Right atrium auricular region (tissue), 2 donors: ENCODE results near the gene ARHGEF6. TPM values are rescaled to one million over a fixed set of nuclear protein-coding genes. Genes with fewer than 3 reads are reported as not detected.

Source experiments
- DNase-seq: peaks from one replicate; pipeline ENCODE4 v3.0.0-alpha.2; 2019; ENCODE audit warnings: low spot score
- H3K27ac ChIP-seq, 2 donors: fragments of 200-600 bp; sonication (generic); 1 replicate in 1 of 2; 2 replicates in 1 of 2; pipeline ENCODE4 v1.5.1; 2016 to 2019
- H3K27me3 ChIP-seq, 2 donors: fragments of 200-600 bp; sonication (generic); one replicate each; pipeline versions ENCODE4 v1.5.1 to v1.6.0; 2017 to 2019
- H3K36me3 ChIP-seq: fragments of 200-600 bp; sonication (generic); one replicate; pipeline ENCODE4 v1.5.1; 2016
- H3K4me1 ChIP-seq, 2 donors: fragments of 200-600 bp; sonication (generic); one replicate each; pipeline versions ENCODE4 v1.5.1 to v1.6.0; 2017 to 2019
- H3K4me3 ChIP-seq, 2 donors: fragments of 200-600 bp; sonication (generic); 1 replicate in 1 of 2; 2 replicates in 1 of 2; pipeline ENCODE4 v1.5.1; 2017 to 2019; ENCODE audit warnings: mild to moderate bottlenecking in 1 of 2, moderate library complexity in 1 of 2
- H3K9me3 ChIP-seq, 2 donors: fragments of 200-600 bp; sonication (generic); one replicate each; pipeline ENCODE4 v1.5.1; 2019
- CTCF ChIP-seq, 2 donors: fragments of 200-600 bp; sonication (generic); IDR thresholded peaks; one replicate each; pipeline ENCODE4 v1.5.1; 2019; ENCODE audit warnings: antibody characterized with exemption in 2 of 2
- total RNA-seq, 2 donors: library from RNA; depleted of rRNA; stranded (reverse); fragments of >200 nt; gene quantifications; one replicate each; pipeline ENCODE4 v1.1.0, GENCODE V29; 2016

The ARHGEF6 gene
- total RNA-seq, 2 donors from 2014 or later = 41.3 to 45.8 TPM

DNA sequence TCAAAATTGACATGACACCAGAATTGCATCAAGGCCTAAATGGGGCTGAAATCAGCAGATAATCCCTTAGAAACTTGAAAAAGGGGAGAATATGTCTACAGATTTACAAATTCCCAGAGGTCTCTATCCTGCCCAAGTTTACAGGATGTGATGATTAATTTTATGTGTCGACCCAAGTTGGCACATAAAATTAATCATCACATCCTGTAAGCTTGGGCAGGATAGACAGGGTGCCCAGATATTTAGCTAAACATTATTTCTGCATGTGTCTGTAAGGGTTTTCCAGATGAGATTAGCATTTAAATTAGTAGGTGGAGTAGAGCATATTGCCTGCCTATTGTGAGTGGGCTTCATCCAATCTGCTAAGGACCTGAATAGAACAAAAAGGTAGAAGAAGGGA lies 52.3 kb downstream of the ARHGEF6 start:
- H3K4me3 ChIP-seq = no peak overlapping the region
- peaks cover 0 to 5% of the 10 kb centered on the region in 2 donors for H3K4me1 ChIP-seq
- no peaks in the 10 kb centered on the region for H3K36me3 ChIP-seq
- no peak for DNase-seq
- H3K9me3 ChIP-seq = no peaks in the 10 kb centered on the region
- no peaks in the 10 kb centered on the region for H3K27me3 ChIP-seq
- TF ChIP-seq CTCF (IDR thresholded peaks at IDR 0.05) = no peak
- H3K27ac ChIP-seq = no peak overlapping the region

DNA sequence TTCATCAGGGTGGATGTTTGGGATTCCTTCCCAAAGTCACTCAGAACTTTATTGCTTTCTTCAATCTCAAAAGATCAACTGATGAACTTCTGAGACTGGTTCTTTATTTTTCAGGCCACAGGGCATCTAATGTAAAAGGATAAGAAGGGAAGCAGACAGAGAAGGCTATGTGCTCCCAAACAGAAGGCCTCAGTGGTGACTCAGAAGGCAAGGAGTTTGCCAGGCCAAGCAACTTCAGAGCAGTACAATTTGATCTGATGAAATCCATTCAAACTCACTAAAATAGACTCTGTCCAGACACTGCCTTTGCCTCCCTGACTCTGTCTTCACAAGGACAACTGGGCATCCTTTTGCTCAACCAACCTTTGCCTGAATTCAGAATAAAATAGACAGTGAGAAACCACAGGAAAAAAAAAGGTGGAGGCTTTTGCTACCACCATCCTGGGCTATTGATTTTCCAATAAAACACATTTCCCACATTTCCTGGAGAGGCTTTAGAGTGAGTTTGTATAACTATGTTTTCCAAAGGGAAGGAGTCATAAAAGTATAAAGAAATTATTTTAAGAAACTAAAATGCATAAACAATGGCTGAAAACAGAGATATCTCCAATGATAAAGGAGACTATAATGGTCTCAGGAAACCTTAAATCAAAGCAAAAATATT lies 55.2 kb downstream of the ARHGEF6 start:
- DNase-seq = no peak
- Histone ChIP-seq H3K36me3 (no peaks in the 10 kb centered on the region), H3K27me3 (no peaks in the 10 kb centered on the region), H3K9me3 (peaks cover 0 to 4% of the 10 kb centered on the region in 2 donors), H3K4me1 (peaks cover 0 to 5% of the 10 kb centered on the region in 2 donors), H3K4me3 (no peak overlapping the region), H3K27ac (peak overlapping the region in 1 of 2 donors; percentile 40)
- TF ChIP-seq CTCF (IDR thresholded peaks at IDR 0.05) = no peak

GRCh38 chrX:136718091-136718490 lies 62.6 kb downstream of the ARHGEF6 start:
- Histone ChIP-seq H3K27ac (no peak overlapping the region), H3K4me3 (no peak overlapping the region)

DNA sequence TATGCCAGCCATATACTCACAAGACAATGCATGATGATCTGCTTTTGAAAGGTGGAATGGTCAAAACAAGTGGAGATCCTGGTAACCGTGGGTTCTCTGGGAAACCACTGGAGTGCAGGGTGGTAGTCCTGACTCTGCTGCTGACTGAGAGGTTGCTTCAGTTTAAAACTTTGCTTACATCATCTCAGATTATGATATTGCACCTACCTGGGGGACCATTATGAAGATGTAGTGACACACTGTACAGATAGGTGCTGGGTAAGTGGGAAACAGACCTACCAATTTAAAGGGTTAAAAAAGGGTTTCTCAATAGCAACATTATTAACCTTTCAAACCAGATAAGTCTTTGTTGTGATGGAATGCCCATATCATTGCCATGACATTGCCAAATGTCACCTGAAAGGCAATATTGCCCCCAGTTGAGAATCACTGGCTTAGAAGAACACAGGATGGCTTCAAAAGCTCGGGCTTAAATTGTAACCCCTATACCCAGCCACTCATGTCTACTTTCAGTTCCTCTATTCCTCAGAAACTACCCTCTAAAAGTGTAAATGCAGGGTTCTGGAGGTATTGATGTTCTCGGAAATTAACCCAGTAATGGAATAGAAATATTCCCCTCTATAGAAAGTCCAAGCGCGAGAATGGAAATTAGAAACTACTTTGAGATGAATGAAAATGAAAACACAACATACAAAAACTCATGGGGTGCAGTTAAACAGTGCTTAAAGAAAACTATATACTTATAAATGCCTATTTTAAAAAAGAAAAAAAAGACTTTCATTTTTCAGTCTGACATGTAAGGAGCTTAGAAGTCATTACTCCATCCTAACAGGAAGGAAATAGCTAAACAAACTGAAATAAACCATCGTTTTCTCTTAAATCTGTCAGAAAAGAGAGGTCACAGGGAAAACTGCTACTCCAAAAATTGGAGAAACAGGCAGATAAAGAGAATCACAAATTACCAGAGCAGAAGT lies 65.8 kb downstream of the ARHGEF6 start:
- Histone ChIP-seq H3K36me3 (no peaks in the 10 kb centered on the region), H3K27ac (no peak overlapping the region)
- TF ChIP-seq CTCF (IDR thresholded peaks at IDR 0.05) = no peak

More at GRCh38 chrX:136718091-136718490, 62.6 kb downstream of the ARHGEF6 start:
- no peaks in the 10 kb centered on the region for H3K27me3 ChIP-seq
- no peak for TF ChIP-seq CTCF (IDR thresholded peaks at IDR 0.05)
- peaks cover 0 to 4% of the 10 kb centered on the region in 2 donors for H3K9me3 ChIP-seq
- no peak for DNase-seq
- no peaks in the 10 kb centered on the region for H3K36me3 ChIP-seq
- no peaks in the 10 kb centered on the region for H3K4me1 ChIP-seq

GRCh38 chrX:136712650-136713310 lies 68.0 kb downstream of the ARHGEF6 start:
- no peak for TF ChIP-seq CTCF (IDR thresholded peaks at IDR 0.05)
- H3K4me3 ChIP-seq = no peak overlapping the region
- H3K36me3 ChIP-seq = no peaks in the 10 kb centered on the region
- H3K4me1 ChIP-seq = no peaks in the 10 kb centered on the region
- H3K9me3 ChIP-seq = no peaks in the 10 kb centered on the region
- no peak overlapping the region for H3K27ac ChIP-seq
- no peaks in the 10 kb centered on the region for H3K27me3 ChIP-seq
- DNase-seq = no peak

More for the DNA sequence above, 65.8 kb downstream of the ARHGEF6 start:
- Histone ChIP-seq H3K9me3 (no peaks in the 10 kb centered on the region), H3K27me3 (no peaks in the 10 kb centered on the region), H3K4me1 (no peaks in the 10 kb centered on the region), H3K4me3 (no peak overlapping the region)
- DNase-seq = no peak
